ENCODE results near the gene CD164. TPM values are rescaled to one million over a fixed set of nuclear protein-coding genes. Genes with fewer than 3 reads are reported as not detected.

CD164 gene
- polyA plus RNA-seq, 3 donors: 436 to 553 (median 542) TPM

DNA sequence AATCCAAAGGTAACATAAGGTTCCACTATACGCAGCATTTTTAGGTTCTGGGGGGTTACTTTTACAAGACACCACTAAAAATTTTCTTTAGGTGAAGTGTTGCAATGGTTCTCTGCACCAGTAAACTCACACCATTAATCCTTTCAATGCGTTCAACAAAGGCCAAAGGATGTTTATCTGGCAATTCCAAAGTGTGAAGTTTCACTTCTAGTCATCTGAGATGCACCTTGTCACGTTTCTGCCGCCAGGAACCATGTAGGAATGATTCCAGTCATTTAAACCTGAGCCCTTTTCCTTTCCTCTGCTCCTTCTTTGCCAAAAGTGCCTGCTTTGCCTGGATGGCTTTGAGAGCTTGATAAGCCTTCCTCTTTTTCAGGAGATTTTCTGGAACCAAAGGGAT lies 54.8 kb downstream of the CD164 start:
- no peak for DNase-seq (ENCODE audit: extremely low read depth in 1 of 11, low read depth in 9 of 11, low spot score in 4 of 11)

DNA sequence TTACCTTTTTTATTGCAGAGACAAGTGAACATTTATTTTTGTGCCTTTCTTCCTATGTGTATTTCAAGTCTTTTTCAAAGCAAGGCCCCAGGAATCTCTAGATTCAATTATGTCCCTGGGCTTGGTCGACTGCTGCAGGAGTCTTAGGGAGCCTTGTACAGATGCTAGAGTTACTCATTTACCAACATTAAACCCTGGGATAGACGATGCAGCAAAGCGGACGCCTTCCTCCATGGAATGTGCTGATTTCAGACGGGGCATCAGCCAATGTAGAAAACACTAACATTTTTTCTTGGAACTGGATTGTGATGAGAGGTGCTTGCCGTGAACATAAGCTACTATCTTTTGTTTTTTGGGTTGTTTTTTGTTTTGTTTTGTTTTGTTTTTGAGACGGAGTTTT lies 55.9 kb downstream of the CD164 start:
- DNase-seq (ENCODE audit: extremely low read depth in 1 of 11, low read depth in 9 of 11, low spot score in 4 of 11): no peak

DNA sequence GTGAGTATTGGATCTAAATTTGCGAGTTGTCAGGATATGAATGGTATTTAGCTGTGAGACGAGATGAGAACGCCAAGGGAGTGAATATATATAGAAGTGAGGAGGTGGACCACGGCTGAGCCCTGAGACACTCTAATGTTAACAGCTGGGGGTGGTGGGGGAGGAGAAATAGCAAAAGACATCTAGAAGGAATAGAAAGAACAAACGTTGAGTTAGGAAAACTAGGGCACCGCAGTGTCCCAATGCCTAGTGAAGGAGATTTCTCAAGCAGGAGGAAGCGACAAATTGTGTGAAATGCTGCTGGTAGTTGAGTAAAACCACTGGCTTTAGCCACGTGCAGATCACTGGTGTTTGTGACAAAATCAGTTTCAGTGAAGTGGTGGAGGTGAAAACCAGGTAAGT lies 56.9 kb downstream of the CD164 start:
- DNase-seq (ENCODE audit: extremely low read depth in 1 of 11, low read depth in 9 of 11, low spot score in 4 of 11): no peak

DNA sequence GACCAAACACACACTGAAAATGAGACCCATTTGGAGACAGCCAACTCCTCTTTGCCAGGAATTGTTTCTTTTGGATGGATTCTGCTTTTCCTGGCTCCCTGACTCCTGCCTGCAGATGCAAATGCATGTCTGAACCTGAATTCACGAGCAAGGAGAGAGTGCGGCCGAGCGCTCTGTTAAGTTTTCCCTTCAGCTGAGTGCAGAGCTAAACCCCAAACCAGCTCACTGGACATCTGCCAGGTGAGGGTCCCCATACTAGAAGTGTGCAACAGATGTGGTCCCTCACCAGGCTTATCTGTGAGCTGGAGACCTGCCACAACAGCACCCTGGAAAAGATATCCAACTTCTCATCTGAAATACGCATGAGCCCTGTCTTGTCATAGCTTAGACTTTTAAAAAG lies 59.0 kb downstream of the CD164 start:
- no peak for DNase-seq (ENCODE audit: extremely low read depth in 1 of 11, low read depth in 9 of 11, low spot score in 4 of 11)

DNA sequence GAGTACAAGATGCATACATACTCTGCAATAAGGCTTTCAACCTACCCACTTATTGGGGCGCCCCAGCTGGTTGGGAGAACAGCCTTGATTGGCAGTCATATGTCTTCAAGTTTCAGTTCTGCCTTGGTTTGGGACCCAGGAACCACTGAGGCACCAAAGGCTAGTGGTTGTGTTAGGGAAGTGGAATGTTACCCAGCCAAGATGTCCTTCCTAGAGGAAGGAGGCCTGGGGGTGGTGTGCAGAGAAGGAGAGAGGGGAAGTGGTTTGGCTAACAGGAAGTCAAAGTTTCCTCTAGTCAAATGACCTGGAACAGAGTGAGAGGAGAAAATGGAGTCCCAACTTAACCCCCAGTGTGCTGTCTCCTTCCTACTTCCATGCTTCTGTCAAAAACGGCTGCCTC lies 59.4 kb downstream of the CD164 start:
- no peak for DNase-seq (ENCODE audit: extremely low read depth in 1 of 11, low read depth in 9 of 11, low spot score in 4 of 11)

DNA sequence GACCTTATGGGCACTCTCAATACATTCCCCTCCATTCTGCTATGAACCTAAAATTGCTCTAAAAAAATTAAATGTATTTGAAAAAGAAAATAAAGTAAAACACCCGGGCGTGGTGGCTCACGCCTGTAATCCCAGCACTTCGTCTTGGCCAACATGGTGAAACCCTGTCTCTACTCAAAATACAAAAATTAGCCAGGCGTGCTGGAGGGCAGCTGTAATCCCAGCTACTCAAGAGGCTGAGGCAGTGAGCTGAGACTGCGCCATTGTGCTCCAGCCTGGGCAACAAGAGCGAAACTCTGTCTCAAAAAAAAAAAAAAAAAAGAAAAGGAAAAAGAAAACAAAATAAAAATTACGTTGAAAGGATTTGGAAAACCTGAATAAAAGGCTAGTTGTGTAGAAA lies 60.5 kb downstream of the CD164 start:
- no peak for DNase-seq (ENCODE audit: extremely low read depth in 1 of 11, low read depth in 9 of 11, low spot score in 4 of 11)

DNA sequence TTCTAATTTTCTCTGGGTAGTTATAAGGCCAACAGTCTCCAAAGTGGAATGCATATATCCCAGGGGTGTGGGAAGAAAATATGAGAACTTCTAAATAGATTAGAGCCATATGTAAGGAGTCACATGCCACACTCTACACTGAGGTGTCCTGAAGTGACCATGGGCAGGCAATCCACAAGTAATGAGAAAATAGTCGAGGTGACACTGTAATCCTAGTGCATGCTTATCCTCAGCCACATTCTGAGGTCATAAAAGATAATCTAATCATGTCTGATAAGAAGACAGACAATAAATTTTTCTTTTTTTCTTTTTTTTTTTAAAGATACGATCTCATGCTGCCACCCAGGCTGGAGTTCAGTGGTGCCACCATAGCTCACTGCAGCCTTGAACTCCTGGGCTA lies 62.2 kb downstream of the CD164 start:
- no peak for DNase-seq (ENCODE audit: extremely low read depth in 1 of 11, low read depth in 9 of 11, low spot score in 4 of 11)

DNA sequence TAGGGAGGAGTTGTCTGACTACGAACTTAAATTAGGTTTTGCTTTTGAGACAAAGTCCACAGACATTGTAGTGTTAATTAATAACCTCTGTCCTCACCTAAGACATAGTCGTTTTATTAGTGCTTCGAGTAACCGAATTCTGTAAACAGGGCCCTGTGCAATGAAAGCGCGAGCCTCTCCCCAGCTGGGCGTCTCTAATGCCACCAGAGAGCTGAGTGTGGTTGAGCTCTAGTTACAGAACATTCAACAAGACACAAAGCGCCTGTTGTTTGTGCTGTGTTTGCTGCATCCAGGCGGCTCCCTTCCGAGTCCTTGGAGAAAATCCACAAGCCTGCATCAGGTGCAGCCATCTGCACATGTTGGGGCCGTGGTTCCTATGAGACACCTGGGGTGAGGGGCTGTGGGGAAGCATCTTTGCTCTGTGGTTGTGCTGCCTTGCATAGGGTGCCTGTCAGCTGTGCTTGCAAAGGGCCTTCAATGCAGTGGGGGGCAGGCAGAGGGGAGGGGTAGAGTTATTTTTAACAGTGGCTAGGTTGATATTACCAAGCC lies 63.9 kb downstream of the CD164 start:
- DNase-seq (ENCODE audit: extremely low read depth in 1 of 11, low read depth in 9 of 11, low spot score in 4 of 11): no peak

DNA sequence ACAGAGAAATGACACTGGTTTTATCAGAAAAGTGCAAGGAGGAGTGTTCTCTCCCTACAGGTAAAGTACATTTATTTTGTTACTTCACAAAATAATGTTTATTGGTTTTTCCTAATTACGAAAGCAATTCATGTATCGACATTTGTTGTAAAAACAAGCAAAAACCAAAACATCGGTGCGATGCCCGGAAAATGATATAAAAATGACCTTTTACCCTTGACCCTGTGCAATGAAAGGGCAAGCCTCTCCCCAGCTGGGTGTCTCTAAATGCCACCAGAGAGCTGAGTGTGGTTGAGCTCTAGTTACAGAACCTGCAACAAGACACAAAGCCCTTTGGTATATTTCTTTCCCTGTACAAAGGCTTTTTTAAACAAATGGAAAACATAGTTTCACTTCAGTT lies 65.4 kb downstream of the CD164 start:
- DNase-seq (ENCODE audit: extremely low read depth in 1 of 11, low read depth in 9 of 11, low spot score in 4 of 11): no peak

Other genes with a start within 250 kb of the CD164 start
- 10 to 100 TPM; 16.7 to 19.1 (median 17.1) TPM for gene PPIL6, start 58.2 kb upstream of the CD164 start, polyA plus RNA-seq (ENCODE audit: insufficient read length in 3 of 3)
- gene SMPD2, start 58.3 kb upstream of the CD164 start, polyA plus RNA-seq (ENCODE audit: insufficient read length in 3 of 3): 10 to 100 TPM; 11.7 to 14.8 (median 14.4) TPM
- gene MICAL1, start 73.3 kb upstream of the CD164 start, polyA plus RNA-seq (ENCODE audit: insufficient read length in 3 of 3): 10 to 100 TPM; 23.2 to 32.8 (median 29.2) TPM
- gene ZBTB24, start 100.8 kb upstream of the CD164 start, polyA plus RNA-seq (ENCODE audit: insufficient read length in 3 of 3): 10 to 100 TPM; 13.2 to 16.1 (median 15.1) TPM

All from renal cortex interstitium (tissue), 11 donors.